ENCODE results near the gene CTPS2.
"Not testable (repeated sequence)": the region's sequence is repeated elsewhere in the genome, so short reads cannot be mapped to it uniquely, and the experiment has no call there.

The CTPS2 gene

DNA sequence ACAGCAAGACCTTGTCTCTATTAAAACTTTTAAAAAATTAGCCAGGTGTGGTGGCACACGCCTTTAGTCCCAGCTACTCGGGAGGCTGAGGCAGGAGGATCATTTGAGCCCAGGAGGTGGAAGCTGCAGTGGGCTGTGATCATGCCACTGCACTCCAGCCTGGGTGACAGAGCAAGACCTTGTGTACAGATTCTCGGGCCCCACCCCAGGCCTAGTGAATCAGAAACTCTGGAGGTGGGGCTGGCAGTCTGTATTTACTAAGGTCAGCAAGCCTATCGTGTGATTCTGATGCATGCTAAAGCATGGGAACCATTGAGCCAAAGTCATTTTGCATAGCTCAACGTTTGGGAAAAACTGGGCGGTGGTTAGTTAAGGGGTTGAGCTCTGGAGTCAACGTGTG, 59.0 kb downstream of the CTPS2 start:
- DNase-seq (ENCODE audit: low spot score), result no peak

DNA sequence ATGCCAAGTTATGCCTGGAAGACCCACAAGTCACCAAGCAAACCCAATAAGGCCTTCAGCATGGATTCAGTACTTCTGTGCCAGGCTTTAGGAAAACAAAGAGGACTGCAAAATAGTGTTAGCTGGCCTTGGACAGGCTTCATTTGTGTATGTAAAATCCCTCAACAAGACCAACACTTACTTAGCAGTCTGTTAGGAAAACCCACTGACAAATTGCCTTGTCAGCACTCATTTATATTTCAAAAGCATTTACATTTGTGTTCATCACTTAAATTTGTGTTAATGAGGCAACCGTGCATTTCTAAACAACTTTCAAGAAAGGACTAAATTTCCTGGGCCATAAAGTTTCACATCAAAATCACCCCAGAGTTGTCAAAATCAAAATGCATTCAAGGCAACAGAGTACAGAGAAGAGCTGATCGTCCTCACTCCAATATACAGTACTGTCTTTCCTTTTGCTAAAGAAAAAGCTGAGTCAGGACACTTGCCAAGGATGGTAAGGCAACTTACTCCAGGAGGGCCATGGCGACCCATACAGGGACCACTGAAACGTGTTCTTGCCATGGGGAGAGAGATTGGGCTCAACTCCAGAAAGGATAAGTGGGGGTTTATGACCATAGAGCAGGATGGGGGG, 61.0 kb downstream of the CTPS2 start:
- no peak for DNase-seq (ENCODE audit: low spot score)

- no peak for DNase-seq (ENCODE audit: low spot score)
Measured at GRCh38 chrX:16649858-16650257, 62.6 kb downstream of the CTPS2 start, which contains the start of gene S100G. S100G (plus strand) TSS chrX:16650158; CDS start chrX:16651007, 849 bp downstream.

- DNase-seq (ENCODE audit: low spot score), result no peak
Measured at GRCh38 chrX:16646366-16647138, 65.9 kb downstream of the CTPS2 start.

- DNase-seq (ENCODE audit: low spot score), result no peak
Measured at GRCh38 chrX:16643176-16643575, 69.3 kb downstream of the CTPS2 start.

- DNase-seq (ENCODE audit: low spot score), result no peak
Measured at GRCh38 chrX:16640823-16641222, 71.6 kb downstream of the CTPS2 start.

DNA sequence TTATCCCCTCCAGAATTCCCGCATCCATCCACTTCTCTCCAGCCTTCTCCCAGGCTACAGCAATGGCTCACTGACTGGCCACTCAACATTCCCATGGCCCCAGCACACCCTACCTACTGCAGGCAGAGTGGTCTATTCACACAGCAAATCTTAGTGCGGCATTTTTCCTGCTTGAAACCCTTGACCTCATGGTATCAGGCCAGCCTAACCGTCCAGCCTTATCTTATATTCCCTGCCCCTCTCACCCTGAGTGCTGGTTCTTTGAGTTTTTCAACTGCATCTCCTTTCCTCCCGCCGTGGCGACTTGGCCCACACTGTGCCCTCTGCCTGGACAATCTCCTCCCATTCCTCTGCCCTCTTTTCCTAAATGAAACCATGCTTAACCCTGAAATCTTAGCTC, 72.5 kb downstream of the CTPS2 start:
- DNase-seq (ENCODE audit: low spot score), result no peak

- DNase-seq (ENCODE audit: low spot score), result no peak
Measured at GRCh38 chrX:16638533-16638932, 73.9 kb downstream of the CTPS2 start.

DNA sequence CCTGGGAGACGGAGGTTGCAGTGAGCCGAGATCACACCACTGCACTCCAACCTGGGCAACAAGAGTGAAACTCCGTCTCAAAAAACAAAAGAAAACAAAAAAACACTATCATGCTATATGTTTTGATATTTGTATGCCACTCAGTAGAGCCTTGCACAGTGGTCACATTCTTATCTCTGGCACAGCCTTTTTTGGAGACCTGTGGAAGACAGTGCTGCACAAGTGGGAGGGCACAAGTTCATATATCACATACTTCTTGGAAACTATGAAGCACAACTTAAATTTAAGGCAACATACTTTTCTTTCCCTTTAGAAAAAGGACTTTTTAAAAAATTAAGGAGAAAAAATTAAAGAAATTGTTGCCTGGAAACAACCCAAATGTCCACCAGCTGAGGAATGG, 76.9 kb downstream of the CTPS2 start:
- DNase-seq (ENCODE audit: low spot score), result no peak

DNA sequence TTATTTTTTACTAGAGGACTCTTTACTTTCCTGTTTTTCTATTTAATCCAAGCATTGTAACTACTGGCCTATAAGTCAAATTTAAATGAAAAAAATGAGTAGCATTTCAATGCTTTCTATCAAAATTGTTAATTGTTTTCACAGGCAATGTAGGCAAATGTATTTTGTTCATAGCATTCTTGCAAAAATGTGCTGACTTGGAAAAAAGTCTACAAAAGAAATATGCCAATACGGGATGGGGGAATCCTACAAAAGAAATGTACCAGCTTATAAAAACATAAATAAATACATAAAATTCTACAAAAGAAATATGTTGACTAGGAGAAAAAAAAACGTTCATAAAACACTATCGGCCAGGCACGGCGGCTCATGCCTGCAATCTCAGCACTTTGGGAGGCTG, 77.4 kb downstream of the CTPS2 start:
- no peak for DNase-seq (ENCODE audit: low spot score)

- DNase-seq (ENCODE audit: low spot score), result peak; percentile 15
Measured at GRCh38 chrX:16633754-16634153, 78.7 kb downstream of the CTPS2 start.

GRCh38 chrX:16629909-16630308, 82.6 kb downstream of the CTPS2 start:
- peak; percentile 39 for DNase-seq (ENCODE audit: low spot score)

DNA sequence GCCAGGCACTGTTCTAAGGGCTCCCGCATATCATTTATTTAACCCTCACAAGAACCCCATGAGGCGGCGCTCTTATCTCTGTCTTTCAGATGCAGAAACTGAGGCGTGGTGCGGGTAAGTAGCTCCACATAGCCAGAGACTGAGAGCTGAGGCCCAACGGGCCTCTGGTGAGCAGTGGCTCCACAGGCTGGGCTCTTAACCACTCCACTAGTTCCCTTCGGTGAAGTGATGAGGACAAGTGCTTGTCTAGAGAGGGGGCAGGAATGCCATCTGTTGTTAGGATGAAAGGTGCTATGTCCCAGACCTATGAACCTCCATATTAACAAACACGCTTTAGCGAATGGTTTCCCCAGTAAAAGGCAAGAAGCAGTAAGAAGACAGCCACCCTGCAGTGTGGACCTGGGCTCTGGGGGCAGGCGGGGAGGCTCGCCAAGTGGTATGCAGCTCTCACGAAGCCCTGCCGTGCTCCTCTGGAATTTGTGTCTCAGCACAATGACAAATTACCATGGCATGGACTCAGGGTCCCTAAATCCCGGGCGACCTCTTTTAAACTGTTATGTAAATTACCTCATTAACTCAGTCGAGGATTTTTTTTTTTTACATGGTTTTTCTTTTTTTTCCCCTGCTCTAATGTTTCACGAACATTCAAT, 83.4 kb downstream of the CTPS2 start:
- DNase-seq (ENCODE audit: low spot score), result peak; percentile 76

DNA sequence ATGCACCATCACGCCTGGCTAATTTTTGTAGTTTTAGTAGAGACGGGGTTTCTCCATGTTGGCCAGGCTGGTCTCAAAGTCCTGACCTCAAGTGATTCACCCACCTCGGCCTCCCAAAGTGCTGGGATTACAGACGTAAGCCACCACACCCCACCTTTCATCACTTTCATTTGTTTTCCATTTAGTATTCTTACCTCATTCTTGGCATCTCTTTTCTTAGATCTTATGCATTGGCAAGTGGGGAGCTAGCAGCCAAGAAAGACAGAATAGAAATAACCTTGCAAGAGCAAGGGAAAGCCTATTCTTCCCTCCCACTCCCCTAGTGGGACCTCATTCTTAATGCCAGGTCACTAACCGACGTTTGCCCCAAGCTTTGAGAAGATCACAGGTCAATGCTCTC, 84.0 kb downstream of the CTPS2 start:
- DNase-seq (ENCODE audit: low spot score), result not testable (repeated sequence)

- DNase-seq (ENCODE audit: low spot score), result no peak
Measured at GRCh38 chrX:16619024-16619423, 93.4 kb downstream of the CTPS2 start.

DNA sequence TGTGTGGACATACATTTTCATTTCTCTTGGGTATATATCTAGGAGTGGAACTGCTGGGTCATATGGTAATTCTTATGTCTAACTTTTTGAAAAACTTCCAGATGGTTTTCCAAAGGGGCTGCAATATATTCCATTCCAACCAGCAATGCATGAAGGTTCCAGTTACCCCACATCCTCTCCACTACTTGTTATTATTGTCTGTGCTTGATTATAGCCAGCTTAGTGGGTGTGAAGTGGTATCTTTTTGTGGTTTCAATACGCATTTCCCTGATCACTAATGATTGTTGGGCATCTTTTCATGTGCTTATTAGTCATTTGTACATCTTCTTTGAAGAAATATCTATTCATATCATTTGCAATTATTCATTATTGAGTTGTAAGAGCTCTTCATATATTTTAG, 94.0 kb downstream of the CTPS2 start:
- DNase-seq (ENCODE audit: low spot score), result no peak

- DNase-seq (ENCODE audit: low spot score), result no peak
Measured at GRCh38 chrX:16617382-16617781, 95.1 kb downstream of the CTPS2 start.

- DNase-seq (ENCODE audit: low spot score), result no peak
Measured at GRCh38 chrX:16612257-16612897, 100.1 kb downstream of the CTPS2 start.

DNA sequence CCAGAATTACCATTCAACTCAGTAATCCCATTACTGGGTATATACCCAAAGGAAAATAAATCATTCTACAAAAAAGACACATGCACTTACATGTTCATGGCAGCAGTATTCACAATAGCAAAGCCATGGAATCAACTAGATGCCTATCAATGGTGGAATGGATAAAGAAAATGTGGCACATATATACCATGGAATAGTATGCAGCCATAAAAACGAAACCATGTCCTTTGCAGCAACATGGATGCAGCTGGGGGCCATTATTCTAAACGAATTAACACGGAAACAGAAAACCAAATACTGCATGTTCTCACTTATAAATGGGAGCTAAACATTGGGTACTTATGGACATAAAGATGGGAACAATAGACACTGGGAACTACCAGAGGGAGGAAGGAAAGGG, 101.8 kb downstream of the CTPS2 start:
- DNase-seq (ENCODE audit: low spot score), result not testable (repeated sequence)

DNA sequence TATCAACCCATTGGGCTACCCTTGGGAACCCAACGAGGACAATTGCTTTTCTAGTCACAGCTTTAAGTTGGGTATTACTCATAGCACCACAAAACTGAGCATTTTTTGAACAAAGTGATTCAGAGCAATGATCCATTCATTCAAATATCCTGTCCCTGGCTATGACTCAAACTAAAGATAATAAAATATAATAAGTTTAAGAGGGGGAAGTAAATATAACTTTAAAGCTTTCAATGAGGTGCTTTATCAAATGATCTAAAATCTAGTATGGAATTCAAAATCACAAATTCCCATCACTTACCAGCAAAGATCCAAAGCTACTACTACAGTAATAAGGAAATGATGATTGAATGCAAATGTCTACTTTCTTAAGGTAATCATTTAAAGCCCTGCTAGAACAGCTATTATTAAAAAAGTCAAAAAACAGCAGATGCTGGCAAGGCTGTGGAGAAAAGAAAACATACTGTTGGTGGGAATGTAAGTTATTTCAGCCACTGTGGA, 102.3 kb downstream of the CTPS2 start:
- DNase-seq (ENCODE audit: low spot score), result no peak

- DNase-seq (ENCODE audit: low spot score), result no peak
Measured at GRCh38 chrX:16606142-16606720, 106.2 kb downstream of the CTPS2 start.

DNA sequence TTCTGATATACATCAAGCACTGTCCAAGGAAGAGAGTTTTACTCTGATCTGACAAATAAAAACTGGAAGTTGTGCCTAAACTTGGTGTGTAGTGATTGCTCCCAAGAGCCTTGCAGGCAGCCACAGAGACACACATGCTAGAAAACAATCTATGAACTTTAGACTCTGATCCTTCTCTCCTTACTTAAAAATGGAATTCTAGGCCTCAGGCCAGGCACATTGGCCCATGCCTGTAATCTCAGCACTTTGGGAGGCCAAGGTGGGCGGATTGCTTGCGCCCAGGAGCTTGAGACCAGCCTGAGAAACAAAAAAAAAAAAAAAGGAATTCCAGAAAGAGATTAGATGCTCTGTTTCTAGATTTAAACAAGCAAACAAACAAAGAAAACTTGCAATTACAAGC, 108.1 kb downstream of the CTPS2 start:
- no peak for DNase-seq (ENCODE audit: low spot score)

Measured in hematopoietic multipotent progenitor cell treated with erythropoietin and hydrocortisone succinate and interleukin-3 and kit ligand, for 17 days (in vitro differentiated cells).